Transverse colon (tissue), 3 donors: ENCODE data around the gene CALN1.

Experiments used
- POLR2A ChIP-seq: fragments of 450-650 bp; IDR thresholded peaks from one replicate; pipeline ENCODE4 v1.6.1; 2016; ENCODE audit warnings: antibody characterized with exemption, mild to moderate bottlenecking, moderate library complexity
- TF ChIP-seq, protein P1 (sequence below), 5 experiments: fragments of 200-600 bp in 3 of 5; fragments of 450-650 bp in 2 of 5; sonication (generic) in 3 of 5; IDR thresholded peaks; 1 replicate in 2 of 5; 2 replicates in 3 of 5; pipeline ENCODE4 v1.5.1; 2016 to 2017; ENCODE audit warnings: antibody characterized with exemption in 5 of 5, inconsistent platforms in 3 of 5, mild to moderate bottlenecking in 2 of 5, moderate library complexity in 1 of 5

DNA sequence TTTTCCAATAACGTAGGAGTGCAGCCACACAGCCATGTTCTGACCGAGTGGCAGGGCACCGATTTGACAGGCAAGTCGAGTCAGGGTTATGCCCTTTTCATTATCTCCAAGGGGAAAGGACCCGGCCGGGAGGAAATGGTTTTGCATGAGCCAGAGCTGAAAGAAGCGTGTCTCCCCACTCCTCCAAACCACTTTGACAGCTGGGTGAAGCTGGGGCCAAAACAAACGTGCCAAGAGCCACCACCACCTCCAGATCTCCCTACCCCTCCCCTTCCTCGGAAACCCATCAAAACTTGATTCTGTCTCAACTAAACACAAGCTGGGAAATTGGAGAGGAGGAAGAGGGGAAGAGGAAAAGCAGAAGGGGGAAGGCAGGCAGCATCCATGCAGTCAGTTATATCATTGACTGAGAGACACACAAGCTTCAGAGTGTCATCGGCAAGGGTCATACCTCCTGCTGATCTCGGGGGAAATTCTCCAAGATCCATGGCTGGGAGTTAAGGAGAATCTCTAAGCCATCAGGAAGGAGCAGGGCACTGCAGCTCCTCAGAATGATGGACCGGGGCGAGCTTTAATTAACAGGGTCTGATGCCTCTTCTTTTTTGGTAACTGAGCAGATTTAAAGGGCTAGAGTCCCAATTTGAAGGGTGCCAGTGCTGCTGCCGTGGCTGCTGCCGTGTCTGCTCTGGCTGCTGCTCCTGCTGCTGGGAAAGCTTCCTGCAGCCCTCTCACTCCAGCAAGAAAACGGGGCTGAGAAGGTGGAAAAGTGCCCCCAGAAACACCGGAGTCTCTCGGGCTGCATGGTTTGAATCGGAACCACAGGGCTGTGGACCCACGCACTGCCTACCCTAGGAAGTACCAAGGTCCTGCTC lies 34.7 kb upstream of the CALN1 start:
- no peak for TF ChIP-seq POLR2A
- TF ChIP-seq, protein P1, sequence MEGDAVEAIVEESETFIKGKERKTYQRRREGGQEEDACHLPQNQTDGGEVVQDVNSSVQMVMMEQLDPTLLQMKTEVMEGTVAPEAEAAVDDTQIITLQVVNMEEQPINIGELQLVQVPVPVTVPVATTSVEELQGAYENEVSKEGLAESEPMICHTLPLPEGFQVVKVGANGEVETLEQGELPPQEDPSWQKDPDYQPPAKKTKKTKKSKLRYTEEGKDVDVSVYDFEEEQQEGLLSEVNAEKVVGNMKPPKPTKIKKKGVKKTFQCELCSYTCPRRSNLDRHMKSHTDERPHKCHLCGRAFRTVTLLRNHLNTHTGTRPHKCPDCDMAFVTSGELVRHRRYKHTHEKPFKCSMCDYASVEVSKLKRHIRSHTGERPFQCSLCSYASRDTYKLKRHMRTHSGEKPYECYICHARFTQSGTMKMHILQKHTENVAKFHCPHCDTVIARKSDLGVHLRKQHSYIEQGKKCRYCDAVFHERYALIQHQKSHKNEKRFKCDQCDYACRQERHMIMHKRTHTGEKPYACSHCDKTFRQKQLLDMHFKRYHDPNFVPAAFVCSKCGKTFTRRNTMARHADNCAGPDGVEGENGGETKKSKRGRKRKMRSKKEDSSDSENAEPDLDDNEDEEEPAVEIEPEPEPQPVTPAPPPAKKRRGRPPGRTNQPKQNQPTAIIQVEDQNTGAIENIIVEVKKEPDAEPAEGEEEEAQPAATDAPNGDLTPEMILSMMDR (IDR thresholded peaks at IDR 0.05), result no peak
